A549 (cell line): ENCODE data around the gene TMED6. TPM values are rescaled to one million over a fixed set of nuclear protein-coding genes. Genes with fewer than 3 reads are reported as not detected.

Experiments
- ATAC-seq, 2 experiments: fragments of 200-7000 bp in 1 of 2; fragments of >200 bp in 1 of 2; cut with Nextera tagmentation in 1 of 2; cut with Tn5 transposase in 1 of 2; 3 replicates each; pipeline versions ENCODE4 v1.8.0 to v1.9.1; 2018 to 2020; ENCODE audit warnings: mild to moderate bottlenecking in 1 of 2, moderate library complexity in 1 of 2
- CTCF ChIA-PET: fragments of 300-600 bp; sonication (Branson Sonifier 250); formaldehyde crosslinking; extraction: SDS; loops from one replicate; lab custom pipeline; 2021; ENCODE audit warnings: antibody characterized with exemption, inconsistent platforms; lab: Yijun Ruan, JAX
- POLR2A ChIA-PET: fragments of 350-600 bp; formaldehyde crosslinking; extraction: SDS; loops from one replicate; lab custom pipeline; 2021; ENCODE audit warnings: antibody characterized with exemption, inconsistent platforms; lab: Yijun Ruan, JAX
- DNase-seq, 2 experiments: peaks; one replicate each; pipeline versions ENCODE4 v3.0.0 to v3.0.0-alpha.2; 2011 to 2016; ENCODE audit warnings: low read depth in 1 of 2, low spot score in 1 of 2
- FAIRE-seq: peaks from 2 replicates; lab custom pipeline; 2011; peaks lifted over from hg19 to GRCh38; lab: Jason Lieb, UNC
- H3K27ac ChIP-seq, 2 experiments: fragments of >200 bp; sonication (Bioruptor Twin); formaldehyde crosslinking; 3 replicates each; pipeline ENCODE4 v1.5.1; 2016 to 2017
- H3K4me1 ChIP-seq: fragments of >200 bp; sonication (Bioruptor Twin); formaldehyde crosslinking; 3 replicates; pipeline ENCODE4 v1.6.1; 2016
- H3K4me2 ChIP-seq: fragments of >200 bp; sonication (Bioruptor Twin); formaldehyde crosslinking; 3 replicates; pipeline ENCODE4 v1.6.1; 2016
- H3K4me3 ChIP-seq: fragments of >200 bp; sonication (Bioruptor Twin); formaldehyde crosslinking; 3 replicates; pipeline ENCODE4 v1.5.1; 2016
- H3K9me3 ChIP-seq: fragments of >200 bp; sonication (Bioruptor Twin); formaldehyde crosslinking; 3 replicates; pipeline ENCODE4 v1.6.1; 2016
- BCL3 ChIP-seq: fragments of >200 bp; sonication (Bioruptor Twin); formaldehyde crosslinking; IDR thresholded peaks from 3 replicates; pipeline ENCODE4 v1.6.1; 2016
- CTCF ChIP-seq: fragments of >200 bp; sonication (Bioruptor Twin); formaldehyde crosslinking; IDR thresholded peaks from 3 replicates; pipeline ENCODE4 v1.5.1; 2016
- FOSB ChIP-seq: fragments of 250-450 bp; sonication (Bioruptor Pico); IDR thresholded peaks from 2 replicates; pipeline ENCODE4 v1.5.0; 2020; ENCODE audit warnings: mild to moderate bottlenecking, moderate library complexity
- GATA3 ChIP-seq: IDR thresholded peaks from 2 replicates; pipeline ENCODE4 v1.6.1; 2012; ENCODE audit warnings: borderline replicate concordance
- HDAC2 ChIP-seq: fragments of 200-600 bp; sonication (generic); IDR thresholded peaks from 2 replicates; pipeline ENCODE4 v1.6.1; 2016
- HES2 ChIP-seq: fragments of >200 bp; sonication (Bioruptor Twin); formaldehyde crosslinking; IDR thresholded peaks from 2 replicates; pipeline ENCODE4 v1.6.1; 2016
- HEYL ChIP-seq: fragments of 250-450 bp; sonication (Bioruptor Pico); IDR thresholded peaks from 2 replicates; pipeline ENCODE4 v1.8.0; 2021; ENCODE audit warnings: mild to moderate bottlenecking, moderate library complexity
- HOXB5 ChIP-seq: fragments of 250-450 bp; sonication (Bioruptor Pico); IDR thresholded peaks from 2 replicates; pipeline ENCODE4 v1.5.0; 2020; ENCODE audit warnings: mild to moderate bottlenecking, moderate library complexity
- JUN ChIP-seq, 2 experiments: fragments of >200 bp; sonication (Bioruptor Twin); formaldehyde crosslinking; IDR thresholded peaks; 2 replicates in 1 of 2; 3 replicates in 1 of 2; pipeline ENCODE4 v1.6.1; 2016 to 2017
- JUNB ChIP-seq: fragments of >200 bp; sonication (Bioruptor Twin); formaldehyde crosslinking; IDR thresholded peaks from 2 replicates; pipeline ENCODE4 v1.6.1; 2016
- KDM1A ChIP-seq: fragments of 200-600 bp; sonication (generic); IDR thresholded peaks from 2 replicates; pipeline ENCODE4 v1.6.1; 2016; ENCODE audit warnings: low read depth, mild to moderate bottlenecking
- MAFK ChIP-seq: fragments of 450-650 bp; IDR thresholded peaks from 2 replicates; pipeline ENCODE4 v1.6.1; 2014; ENCODE audit not compliant: partially characterized antibody
- MAX ChIP-seq: IDR thresholded peaks from 2 replicates; pipeline ENCODE4 v1.6.1; 2012
- MYC ChIP-seq: IDR thresholded peaks from 2 replicates; pipeline ENCODE4 v1.6.1; 2012; ENCODE audit warnings: mild to moderate bottlenecking, inconsistent platforms, low read length, improper control_type of control experiment, borderline replicate concordance
- PHF8 ChIP-seq: fragments of 200-600 bp; sonication (generic); IDR thresholded peaks from 2 replicates; pipeline ENCODE4 v1.6.1; 2016; ENCODE audit warnings: low read depth, mild to moderate bottlenecking, antibody characterized with exemption, moderate library complexity, borderline replicate concordance
- POLR2A ChIP-seq: IDR thresholded peaks from 2 replicates; pipeline ENCODE4 v1.6.1; 2012; ENCODE audit warnings: mild to moderate bottlenecking, low read length
- POLR2AphosphoS2 ChIP-seq: conservative IDR thresholded peaks from 2 replicates; pipeline ENCODE4 v1.6.1; 2012; ENCODE audit warnings: low read length, improper control_type of control experiment, inconsistent platforms
- RAD21 ChIP-seq, 2 experiments: fragments of >200 bp in 1 of 2; sonication (Bioruptor Twin) in 1 of 2; formaldehyde crosslinking in 1 of 2; IDR thresholded peaks in 1 of 2; conservative IDR thresholded peaks in 1 of 2; 2 replicates in 1 of 2; 3 replicates in 1 of 2; pipeline ENCODE4 v1.6.1; 2012 to 2018; ENCODE audit warnings: inconsistent platforms in 1 of 2
- RCOR1 ChIP-seq: fragments of 150-350 bp; IDR thresholded peaks from 2 replicates; pipeline ENCODE4 v1.6.1; 2014; ENCODE audit warnings: antibody characterized with exemption, low read length, low read depth
- SMC3 ChIP-seq: fragments of >200 bp; sonication (Bioruptor Twin); formaldehyde crosslinking; IDR thresholded peaks from 3 replicates; pipeline ENCODE4 v1.6.1; 2018; ENCODE audit warnings: inconsistent platforms
- SREBF2 ChIP-seq: fragments of 450-650 bp; IDR thresholded peaks from 2 replicates; pipeline ENCODE4 v1.6.1; 2014; ENCODE audit warnings: mild to moderate bottlenecking, moderate library complexity
- TFCP2L1 ChIP-seq: fragments of 250-450 bp; sonication (Bioruptor Pico); IDR thresholded peaks from 2 replicates; pipeline ENCODE4 v1.5.0; 2021; ENCODE audit warnings: mild to moderate bottlenecking
- ZC3H11A ChIP-seq: fragments of 450-650 bp; IDR thresholded peaks from 2 replicates; pipeline ENCODE4 v1.6.1; 2014; ENCODE audit warnings: antibody characterized with exemption, mild to moderate bottlenecking
- WGBS: methylation state at CpG from one replicate; pipeline ENCODE4 v1.1.6; 2017; ENCODE audit errors: missing lambda C conversion rate; 5-methylcytosine and 5-hydroxymethylcytosine counted together
- polyA plus RNA-seq, 4 experiments: library from polyadenylated mRNA; depleted of rRNA in 3 of 4; stranded (reverse); fragments of >200 nt; fragmentation: RNase III in 1 of 4; extraction: RNeasy Plus Mini Kit Qiagen cat#74134 plus additional on column Dnase treatment in 1 of 4; gene quantifications; 2 replicates in 3 of 4; 3 replicates in 1 of 4; pipeline ENCODE4 v1.2.3, GENCODE V29; 2011 to 2017
- TF ChIP-seq, protein P1 (sequence below): IDR thresholded peaks from 2 replicates; pipeline ENCODE4 v1.6.1; 2012

Gene TMED6
- polyA plus RNA-seq, 2 of the 4 experiments (the other 2 are of a cell fraction): 0.19 TPM; not detected in 1

- no peak for TF ChIP-seq JUNB
- no peak for TF ChIP-seq RCOR1
- no peak for TF ChIP-seq GATA3
- TF ChIP-seq HES2: no peak
- TF ChIP-seq MAFK: no peak
- TF ChIP-seq FOSB (CRISPR knock-in tag): no peak
- no peak for TF ChIP-seq CTCF
- no peak for TF ChIP-seq SREBF2
- TF ChIP-seq TFCP2L1 (CRISPR knock-in tag): no peak
These were observed 39.8 kb downstream of the TMED6 start (continued) for GRCh38 chr16:69311533-69312387.

- DNase-seq: peak; percentile 80 to 96
- H3K9me3 ChIP-seq: no peaks in the 10 kb centered on the region
- POLR2A ChIA-PET: interaction anchor here (0.6 kb wide), 1 partner anchor 13 kb away, joined by 3 read pairs; no protein-coding TSS in a partner anchor
- peak within 1 kb of the TSS; percentile 99 for H3K4me2 ChIP-seq
- peak; percentile 33 to 41; a peak in 3 of 5 replicates for TF ChIP-seq RAD21 (conservative IDR thresholded peaks at IDR 0.05 in 1 of 2, IDR thresholded peaks at IDR 0.05 in 1 of 2)
- TF ChIP-seq CTCF: peak; percentile 75
- peak; percentile 81; the same call in 1 of the 2 replicates for TF ChIP-seq PHF8
- 0 out of 2 replicates have a peak, but pooled peaks have one; percentile 23 for TF ChIP-seq HOXB5 (CRISPR knock-in tag)
- no peak for TF ChIP-seq JUNB
- TF ChIP-seq POLR2A: peak; percentile 69
- TF ChIP-seq ZC3H11A: no peak
- peak; percentile 38; the same call in 1 of the 3 replicates for TF ChIP-seq BCL3
- TF ChIP-seq MAX: 0 out of 2 replicates have a peak, but pooled peaks have one; percentile 56
- TF ChIP-seq KDM1A: 0 out of 2 replicates have a peak, but pooled peaks have one; percentile 30
- TF ChIP-seq, protein P1, sequence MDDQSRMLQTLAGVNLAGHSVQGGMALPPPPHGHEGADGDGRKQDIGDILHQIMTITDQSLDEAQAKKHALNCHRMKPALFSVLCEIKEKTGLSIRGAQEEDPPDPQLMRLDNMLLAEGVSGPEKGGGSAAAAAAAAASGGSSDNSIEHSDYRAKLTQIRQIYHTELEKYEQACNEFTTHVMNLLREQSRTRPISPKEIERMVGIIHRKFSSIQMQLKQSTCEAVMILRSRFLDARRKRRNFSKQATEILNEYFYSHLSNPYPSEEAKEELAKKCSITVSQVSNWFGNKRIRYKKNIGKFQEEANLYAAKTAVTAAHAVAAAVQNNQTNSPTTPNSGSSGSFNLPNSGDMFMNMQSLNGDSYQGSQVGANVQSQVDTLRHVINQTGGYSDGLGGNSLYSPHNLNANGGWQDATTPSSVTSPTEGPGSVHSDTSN: 0 out of 2 replicates have a peak, but pooled peaks have one; percentile 30
- 0 out of 2 replicates have a peak, but pooled peaks have one; percentile 41 for TF ChIP-seq POLR2AphosphoS2
- TF ChIP-seq MYC: no peak
- no peak for TF ChIP-seq HEYL (CRISPR knock-in tag)
- TF ChIP-seq SMC3: peak; percentile 54
- TF ChIP-seq HDAC2: no peak
- TF ChIP-seq JUN (IDR thresholded peaks at IDR 0.05): peak; percentile 20 to 69; a peak in 3 of 5 replicates
- peaks cover 13% of the 10 kb centered on the region; the same call in 2 of the 3 replicates for H3K4me1 ChIP-seq
- H3K4me3 ChIP-seq: peak within 1 kb of the TSS; percentile 97
- H3K27ac ChIP-seq: peak within 1 kb of the TSS; percentile 93 to 94
- FAIRE-seq: no peak
- WGBS: 17% methylated on average over 39 of the region's 70 CpGs
- ATAC-seq: peak; percentile 89 to 93
- CTCF ChIA-PET: interaction anchor here (0.6 to 3.8 kb wide), 12 partner anchors 8 to 467 kb away, joined by 3 to 31 read pairs (median 4); no protein-coding TSS in a partner anchor
These were observed 40.7 kb downstream of the TMED6 start, which contains the start of gene VPS4A for GRCh38 chr16:69310653-69311532. Gene VPS4A, plus strand, starts transcription at chr16:69311350. Its CDS starts 162 bp downstream, at chr16:69311512.
